Inflammatory macrophage (primary cell): ENCODE measurements around the gene CTNNBIP1.
"Not testable (repeated sequence)": the region's sequence is repeated elsewhere in the genome, so short reads cannot be mapped to it uniquely, and the experiment has no call there.

Experiments
- DNase-seq, 2 donors: peaks; one replicate each; pipeline ENCODE4 v3.0.0-alpha.2; 2020 to 2022
- total RNA-seq, 18 experiments: gene quantifications; one replicate each; lab custom pipeline; 2026; ENCODE audit warnings: mixed read lengths in 6 of 18, inconsistent platforms in 2 of 18; lab: John Stamatoyannopoulos, UW

Gene CTNNBIP1
- 5.1 to 19.5 (median 13.2) reads per million in 18 experiments for total RNA-seq

DNA sequence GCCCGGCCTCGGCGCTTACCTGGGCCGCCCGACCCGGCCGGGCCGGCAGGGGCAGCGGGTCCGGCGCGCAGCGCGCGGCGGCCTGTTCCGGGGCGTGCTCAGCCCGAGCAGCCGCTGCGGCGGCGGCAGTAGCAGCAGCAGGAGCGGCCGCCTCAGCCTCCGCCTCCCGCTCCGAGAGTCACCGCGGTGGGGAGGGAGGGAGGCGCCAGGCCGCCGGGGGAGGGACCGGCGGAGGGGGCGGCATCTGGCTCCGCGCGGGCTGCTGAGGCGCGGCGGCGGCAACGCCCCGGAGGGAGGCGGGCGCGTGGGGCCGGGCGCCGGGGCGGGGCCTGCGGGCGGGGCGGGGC is at the start of gene CTNNBIP1:
Gene CTNNBIP1 (minus strand): TSS at position 194 of the 347 bp plus-strand sequence. CDS start 38,205 bp downstream, outside the sequence.
- no peak for DNase-seq

DNA sequence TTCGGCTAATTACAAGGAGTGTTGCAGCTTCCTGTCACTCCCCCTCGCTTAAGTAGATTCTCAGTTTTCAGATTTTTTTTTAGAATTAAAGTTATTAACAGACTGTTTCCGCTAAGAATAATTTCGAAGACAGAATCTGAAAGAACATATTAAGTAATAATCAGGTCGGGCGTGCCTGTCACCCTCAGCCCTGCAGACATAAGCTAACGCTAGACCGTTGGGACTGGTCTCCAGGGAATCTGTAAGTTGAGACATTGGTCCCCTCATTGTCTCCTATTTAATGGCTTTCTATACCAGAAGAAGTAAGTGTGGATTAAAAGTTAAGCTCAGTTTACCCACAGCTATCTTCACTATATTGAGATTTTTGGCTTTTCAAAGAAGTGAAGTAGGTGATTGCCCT is 47.7 kb upstream of the CTNNBIP1 start:
- DNase-seq, result no peak

- DNase-seq, result no peak
These were observed 36.2 kb upstream of the CTNNBIP1 start for GRCh38 chr1:9946315-9946714.

DNA sequence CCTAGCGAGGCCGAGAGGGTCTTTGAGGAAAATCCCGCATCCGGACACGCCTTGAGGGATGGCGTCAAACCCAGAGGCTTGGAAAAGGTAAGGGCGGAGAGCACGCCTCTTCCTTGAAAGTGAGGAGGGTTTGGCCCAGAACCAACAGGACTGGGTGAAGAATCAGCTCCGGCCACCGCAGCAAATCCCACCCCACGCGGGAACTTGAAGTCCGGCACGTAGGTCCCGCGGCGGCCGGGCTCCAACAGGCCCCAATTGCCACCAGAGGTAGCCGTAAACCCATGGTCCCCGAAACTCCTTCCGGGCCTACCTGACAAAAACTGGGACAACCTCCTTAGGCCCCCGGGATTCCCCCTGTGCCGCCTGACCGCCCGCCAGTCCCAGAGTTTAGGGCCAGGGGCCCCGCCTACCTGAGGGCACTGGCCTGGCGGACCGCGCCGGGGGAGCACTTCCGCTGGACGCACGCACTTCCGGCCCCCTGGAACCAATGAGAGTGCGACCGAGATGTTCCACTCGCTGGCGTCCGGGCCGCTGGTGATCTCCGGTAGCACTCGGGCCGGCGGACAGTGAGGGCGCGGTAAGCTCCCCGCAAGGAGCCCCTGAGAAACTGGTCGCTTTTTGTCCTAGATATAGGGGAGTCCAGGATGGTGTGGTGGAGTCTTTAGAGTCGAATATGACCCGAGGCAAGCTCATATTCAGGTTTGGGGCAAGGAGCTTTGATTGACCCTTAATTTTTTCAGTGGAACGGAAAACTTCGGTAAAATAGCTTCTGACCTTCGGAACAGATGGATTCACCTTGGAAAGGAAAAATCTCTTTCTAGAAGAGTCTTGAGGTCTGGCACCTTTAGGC is 33.1 kb upstream of the CTNNBIP1 start, which contains the start of the genes LZIC and NMNAT1:
Gene LZIC (minus strand): TSS at position 453 of the 850 bp plus-strand sequence. CDS start 6,772 bp downstream, outside the sequence.
Gene NMNAT1 (plus strand): TSS at position 537 of the 850 bp plus-strand sequence. CDS start 28,599 bp downstream, outside the sequence.
- peak; percentile 96 for DNase-seq

DNA sequence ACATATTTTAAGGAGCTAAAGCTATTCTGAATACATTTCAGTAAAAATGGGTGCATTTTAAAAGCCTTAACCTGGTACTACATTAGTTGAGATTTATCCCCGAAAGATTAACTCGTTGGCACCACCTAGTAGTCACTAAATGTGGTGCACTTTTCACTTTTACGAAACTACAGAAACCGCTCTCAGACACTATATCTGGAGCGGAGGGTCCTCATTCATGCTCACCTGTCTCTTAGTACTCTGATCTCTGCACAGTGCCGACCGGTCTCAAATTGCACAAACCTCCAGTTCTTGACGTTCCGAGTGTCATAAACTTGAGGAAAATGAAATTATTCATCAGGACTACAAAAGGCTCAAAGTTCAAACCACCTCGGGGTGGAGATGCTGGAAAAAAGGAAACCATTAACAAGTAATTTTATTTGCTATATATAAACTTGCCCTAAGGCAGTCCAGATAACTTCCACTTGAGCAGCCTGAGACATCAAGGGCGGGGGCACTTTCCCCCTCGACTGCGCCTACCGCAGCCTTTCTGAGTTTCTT is 32.4 kb upstream of the CTNNBIP1 start:
- peak; percentile 41 to 61 for DNase-seq

- DNase-seq, result no peak
These were observed 19.6 kb upstream of the CTNNBIP1 start for GRCh38 chr1:9929431-9930385.

DNA sequence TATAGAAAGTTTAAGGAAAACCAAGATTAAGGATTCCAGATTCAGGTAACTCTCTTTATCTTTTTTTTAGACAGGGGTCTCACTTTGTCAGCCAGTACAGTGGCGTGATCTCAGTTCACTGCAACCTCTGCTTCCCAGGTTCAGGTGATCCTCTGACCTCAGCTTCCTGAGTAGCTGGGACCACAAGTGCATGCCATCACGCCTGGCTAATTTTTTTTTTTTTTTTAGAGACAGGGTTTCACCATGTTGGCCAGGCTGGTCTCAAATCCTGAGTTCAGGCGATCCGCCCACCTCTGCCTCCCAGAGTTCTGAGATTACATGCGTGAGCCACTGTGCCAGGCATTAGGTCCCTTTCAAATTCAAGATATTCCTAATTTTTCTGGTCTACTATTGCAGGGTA is 17.2 kb upstream of the CTNNBIP1 start:
- no peak for DNase-seq

- DNase-seq, result no peak
These were observed 12.3 kb upstream of the CTNNBIP1 start for GRCh38 chr1:9922342-9922741.

GRCh38 chr1:9920606-9921005 is 10.5 kb upstream of the CTNNBIP1 start:
- DNase-seq, result no peak

DNA sequence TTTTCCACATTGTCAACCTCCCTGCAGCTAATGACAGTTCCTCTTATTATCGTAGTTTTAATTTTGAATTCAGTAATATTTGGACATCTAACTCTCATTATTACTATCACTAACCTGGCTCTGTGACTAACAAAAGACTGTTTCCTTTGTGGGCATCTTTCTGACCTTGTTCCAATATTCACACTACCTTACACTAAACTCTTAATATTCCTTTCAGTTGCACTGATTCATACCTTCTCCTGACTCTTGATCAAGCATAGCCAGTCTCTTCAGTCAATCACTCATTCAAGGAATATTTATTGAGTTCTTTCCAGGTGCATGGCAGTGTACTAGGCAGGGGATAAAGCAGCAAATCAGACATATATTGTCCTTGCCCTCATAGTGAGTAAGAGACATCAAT is 7.8 kb upstream of the CTNNBIP1 start:
- no peak for DNase-seq

GRCh38 chr1:9917495-9917894 is 7.4 kb upstream of the CTNNBIP1 start:
- not testable (repeated sequence) for DNase-seq

- no peak for DNase-seq
These were observed 6.4 kb upstream of the CTNNBIP1 start for GRCh38 chr1:9916452-9916851.

DNA sequence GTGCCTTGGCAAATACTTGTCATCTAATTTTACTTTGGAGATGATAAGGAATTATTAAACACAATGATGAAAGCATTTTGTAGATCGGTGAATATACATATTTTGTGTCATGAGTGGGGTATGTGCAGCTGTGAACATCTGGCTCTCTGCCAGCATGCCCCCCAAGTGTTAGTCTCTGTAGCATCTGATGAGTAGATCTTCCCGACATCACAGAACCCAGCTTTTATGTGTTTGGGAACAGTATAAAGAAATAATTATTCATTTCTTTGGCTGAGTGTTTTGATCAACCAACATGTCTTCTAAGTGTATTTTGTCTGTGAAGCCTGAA is 4.5 kb upstream of the CTNNBIP1 start:
- no peak for DNase-seq

DNA sequence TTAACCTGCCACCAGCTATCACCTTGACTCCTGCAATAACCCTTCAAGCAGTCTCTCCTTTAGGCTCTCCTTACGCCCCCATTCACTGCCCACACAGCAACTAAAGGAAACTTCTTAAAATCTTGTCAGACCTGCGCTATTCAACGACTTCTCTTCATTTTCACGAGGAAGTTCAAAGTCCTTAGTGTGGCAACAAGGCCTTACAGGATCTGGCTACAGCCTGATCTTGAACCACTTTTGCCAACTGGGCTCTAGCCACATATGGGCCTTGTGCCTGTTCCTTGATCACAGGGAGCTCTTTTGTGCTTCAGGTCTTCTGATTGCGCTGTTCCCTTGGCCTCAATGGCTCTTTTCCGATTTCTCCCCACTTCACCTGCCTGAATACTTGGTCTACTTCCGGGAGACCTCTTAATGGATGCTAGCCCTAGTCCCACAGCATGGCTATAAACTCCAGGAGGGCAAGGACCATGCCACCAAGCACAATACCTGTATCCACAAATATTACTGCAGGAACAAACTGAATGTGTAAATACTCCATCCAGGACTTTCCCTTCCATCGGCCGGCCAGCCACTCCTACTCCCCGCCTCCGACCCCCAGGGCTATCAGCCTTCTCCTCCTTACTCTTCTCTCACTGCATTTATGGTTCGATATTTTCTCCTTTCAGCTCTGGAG is 2.3 kb upstream of the CTNNBIP1 start:
- DNase-seq, result peak; percentile 40 to 50

DNA sequence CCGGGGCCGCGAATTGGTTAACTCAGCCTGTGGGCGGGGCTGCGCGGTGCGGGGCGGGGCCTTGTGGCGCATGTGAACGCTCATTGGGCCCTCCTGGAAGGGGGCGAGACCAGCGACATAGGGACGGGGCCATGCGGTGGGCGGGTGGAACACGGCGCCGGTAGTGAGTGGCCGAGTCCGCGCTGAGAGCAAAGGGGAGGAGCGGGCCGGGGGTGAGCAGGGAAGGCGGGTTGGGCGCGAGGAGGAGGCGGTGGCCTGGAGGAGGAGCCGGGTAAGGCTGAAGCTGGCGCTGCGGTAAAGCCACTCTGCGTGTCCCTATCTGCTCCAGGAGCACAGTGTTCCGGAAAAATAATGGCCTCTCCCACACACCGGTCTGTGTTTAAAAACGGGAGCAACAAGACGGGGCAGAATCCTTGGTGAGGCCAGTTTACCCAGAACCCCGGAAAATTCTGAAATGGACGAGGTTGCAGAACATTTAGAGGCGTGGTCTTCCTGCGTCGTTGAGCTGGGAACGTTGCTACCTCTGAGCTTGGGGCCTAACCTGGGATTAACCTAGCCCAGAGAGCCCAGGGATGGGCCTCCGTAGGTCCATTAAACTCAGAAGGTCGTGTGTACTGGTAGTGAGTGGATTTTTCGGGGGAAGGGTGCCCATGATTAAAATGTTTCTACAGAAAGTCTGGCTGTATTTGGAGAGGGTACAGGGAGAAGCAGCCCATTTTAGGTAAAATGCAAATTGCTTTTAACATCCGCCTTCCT is 532 bp upstream of the CTNNBIP1 start:
- peak; percentile 99 for DNase-seq

- DNase-seq, result no peak
These were observed 629 bp downstream of the CTNNBIP1 start for GRCh38 chr1:9909234-9910046.

GRCh38 chr1:9908871-9909233 is 1.2 kb downstream of the CTNNBIP1 start:
- DNase-seq, result no peak

DNA sequence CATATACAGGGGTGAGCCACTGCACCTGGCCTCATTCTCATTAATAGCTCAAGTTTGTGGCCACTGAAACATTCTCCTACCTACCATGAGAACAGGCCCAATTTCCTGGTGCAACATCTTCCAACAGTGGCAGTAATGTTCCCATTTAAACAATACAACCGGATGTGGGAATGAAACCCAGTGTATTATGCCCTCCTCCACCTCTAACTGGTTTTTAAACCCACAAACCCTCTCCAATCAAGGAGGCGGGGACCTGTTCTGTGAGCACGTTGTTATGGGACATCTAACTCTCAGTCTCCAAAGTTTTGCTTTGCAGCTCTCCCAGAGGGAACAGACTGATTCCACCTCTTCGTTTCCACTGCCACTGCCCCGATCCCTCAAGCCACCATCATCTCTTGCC is 2.6 kb downstream of the CTNNBIP1 start:
- no peak for DNase-seq

- DNase-seq, result no peak
These were observed 3.6 kb downstream of the CTNNBIP1 start for GRCh38 chr1:9906466-9906865.

- DNase-seq, result no peak
These were observed 5.1 kb downstream of the CTNNBIP1 start for GRCh38 chr1:9905010-9905409.

- peak in 1 of 2 donors; percentile 18 for DNase-seq
These were observed 5.5 kb downstream of the CTNNBIP1 start for GRCh38 chr1:9904596-9904995.
